GM06990 (cell line): ENCODE results near the gene APOL1.
"Not testable (repeated sequence)": the region's sequence is repeated elsewhere in the genome, so short reads cannot be mapped to it uniquely, and the experiment has no call there.

Experiments
- DNase-seq: peaks from one replicate; pipeline ENCODE4 v3.0.0-alpha.2; 2011; ENCODE audit not compliant: insufficient read length; ENCODE audit errors: extremely low read depth
- H3K27me3 ChIP-seq: replicated peaks from 2 replicates; pipeline ENCODE4 v1.6.0; 2011; ENCODE audit warnings: low read length; ENCODE audit not compliant: control insufficient read depth, insufficient read depth
- H3K36me3 ChIP-seq: 2 replicates; pipeline ENCODE4 v1.5.1; 2011; ENCODE audit warnings: low read length; ENCODE audit not compliant: control insufficient read depth, insufficient read depth
- H3K4me3 ChIP-seq: replicated peaks from 2 replicates; pipeline ENCODE4 v1.5.1; 2011; ENCODE audit warnings: low read depth, mild to moderate bottlenecking, control low read depth, low read length
- TF ChIP-seq, protein P1 (sequence below): IDR thresholded peaks from 2 replicates; pipeline ENCODE4 v1.5.1; 2011; ENCODE audit warnings: low read length, control low read depth, mild to moderate bottlenecking, inconsistent platforms; ENCODE audit not compliant: insufficient read depth, poor library complexity, severe bottlenecking

Gene APOL1

GRCh38 chr22:36286096-36286957, 33.4 kb downstream of the APOL1 start:
- no peak overlapping the region for H3K4me3 ChIP-seq
- H3K27me3 ChIP-seq: no peaks in the 10 kb centered on the region
- TF ChIP-seq, protein P1, sequence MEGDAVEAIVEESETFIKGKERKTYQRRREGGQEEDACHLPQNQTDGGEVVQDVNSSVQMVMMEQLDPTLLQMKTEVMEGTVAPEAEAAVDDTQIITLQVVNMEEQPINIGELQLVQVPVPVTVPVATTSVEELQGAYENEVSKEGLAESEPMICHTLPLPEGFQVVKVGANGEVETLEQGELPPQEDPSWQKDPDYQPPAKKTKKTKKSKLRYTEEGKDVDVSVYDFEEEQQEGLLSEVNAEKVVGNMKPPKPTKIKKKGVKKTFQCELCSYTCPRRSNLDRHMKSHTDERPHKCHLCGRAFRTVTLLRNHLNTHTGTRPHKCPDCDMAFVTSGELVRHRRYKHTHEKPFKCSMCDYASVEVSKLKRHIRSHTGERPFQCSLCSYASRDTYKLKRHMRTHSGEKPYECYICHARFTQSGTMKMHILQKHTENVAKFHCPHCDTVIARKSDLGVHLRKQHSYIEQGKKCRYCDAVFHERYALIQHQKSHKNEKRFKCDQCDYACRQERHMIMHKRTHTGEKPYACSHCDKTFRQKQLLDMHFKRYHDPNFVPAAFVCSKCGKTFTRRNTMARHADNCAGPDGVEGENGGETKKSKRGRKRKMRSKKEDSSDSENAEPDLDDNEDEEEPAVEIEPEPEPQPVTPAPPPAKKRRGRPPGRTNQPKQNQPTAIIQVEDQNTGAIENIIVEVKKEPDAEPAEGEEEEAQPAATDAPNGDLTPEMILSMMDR: peak; percentile 93
- peak; percentile 75 for DNase-seq
- H3K36me3 ChIP-seq: peaks cover 59% of the 10 kb centered on the region

DNA sequence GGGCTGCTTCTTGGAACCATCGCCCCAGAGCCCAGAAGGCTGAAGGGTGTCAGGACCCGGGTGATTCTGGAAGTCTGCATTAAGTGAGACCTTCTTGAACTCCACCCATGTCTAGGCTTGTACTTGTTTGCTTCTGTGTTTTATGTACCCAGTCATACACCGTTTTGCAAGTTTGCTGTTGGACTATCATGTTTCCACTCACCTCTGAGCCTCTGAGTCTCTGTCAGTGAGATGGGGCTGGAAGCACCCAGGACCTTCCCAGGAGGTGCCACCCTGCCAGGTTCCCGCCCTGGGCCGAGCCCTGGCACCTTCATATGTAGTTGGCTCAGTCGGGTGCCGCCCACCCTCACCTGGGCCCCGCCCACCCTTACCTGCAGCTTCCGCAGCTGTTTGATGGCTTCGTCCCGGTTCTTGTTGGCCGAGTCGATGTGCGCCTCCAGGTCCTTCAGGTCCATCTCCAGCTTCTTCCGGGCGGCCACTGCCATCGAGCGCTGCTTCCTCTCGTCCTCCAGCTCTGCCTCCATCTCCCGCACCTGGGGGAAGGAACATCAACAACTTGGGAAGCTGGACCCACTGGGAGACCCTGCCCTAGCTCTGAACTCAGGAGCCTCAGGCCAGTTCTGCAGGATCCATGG, 35.1 kb downstream of the APOL1 start:
- H3K36me3 ChIP-seq: peaks cover 66% of the 10 kb centered on the region
- no peak overlapping the region for H3K4me3 ChIP-seq
- no peak for DNase-seq

DNA sequence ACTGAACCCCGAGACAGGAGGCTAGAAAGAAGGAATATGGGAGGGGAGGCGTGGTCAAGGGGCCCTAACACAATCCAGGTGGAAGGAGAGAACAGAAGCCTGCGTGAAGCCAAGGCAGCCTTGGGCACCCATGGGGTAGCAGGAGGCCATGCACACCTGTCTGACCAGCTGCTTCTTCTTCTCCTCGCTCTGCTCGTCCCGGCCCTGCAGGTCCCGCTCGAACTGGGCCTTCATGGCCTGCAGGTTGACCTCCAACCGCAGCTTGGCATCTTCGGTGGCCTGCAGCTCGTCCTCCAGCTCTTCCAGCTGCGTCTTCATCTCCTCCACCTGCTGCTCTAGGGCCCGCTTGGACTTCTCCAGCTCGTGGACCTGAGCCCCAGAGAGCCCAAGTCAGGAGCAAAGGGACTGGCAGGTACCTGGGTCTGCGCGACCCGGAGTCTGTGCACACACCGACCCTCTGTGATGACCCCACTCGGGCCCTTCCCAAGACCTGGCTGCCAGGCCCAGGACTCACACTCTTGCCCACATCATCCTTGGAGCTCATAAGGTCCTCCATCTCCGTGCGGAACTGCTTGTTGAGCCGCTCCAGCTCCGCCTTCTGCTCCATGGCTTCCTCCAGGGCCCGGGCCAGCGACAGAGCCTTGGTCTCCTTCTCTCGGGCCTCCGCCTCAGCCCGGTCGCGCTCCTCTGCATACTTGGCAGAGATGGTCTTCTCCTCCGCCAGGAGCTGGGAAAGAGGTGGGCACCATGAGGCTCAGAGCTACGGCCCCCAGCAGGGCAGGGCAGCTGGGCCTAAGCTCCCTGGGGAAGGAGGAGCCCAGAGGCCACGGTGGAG, 35.9 kb downstream of the APOL1 start:
- H3K4me3 ChIP-seq: no peak overlapping the region
- no peaks in the 10 kb centered on the region for H3K27me3 ChIP-seq
- no peak for DNase-seq
- TF ChIP-seq, protein P1: no peak
- H3K36me3 ChIP-seq: peaks cover 71% of the 10 kb centered on the region

More for the DNA sequence above, 35.1 kb downstream of the APOL1 start:
- TF ChIP-seq, protein P1: no peak
- no peaks in the 10 kb centered on the region for H3K27me3 ChIP-seq

GRCh38 chr22:36289406-36289870, 36.5 kb downstream of the APOL1 start:
- H3K36me3 ChIP-seq: peaks cover 72% of the 10 kb centered on the region
- TF ChIP-seq, protein P1: no peak
- no peak overlapping the region for H3K4me3 ChIP-seq
- H3K27me3 ChIP-seq: no peaks in the 10 kb centered on the region
- no peak for DNase-seq

- not testable (repeated sequence) for DNase-seq, H3K27me3 ChIP-seq, H3K4me3 ChIP-seq
- peaks cover 71% of the 10 kb centered on the region for H3K36me3 ChIP-seq
Observed at GRCh38 chr22:36289948-36290371, 37.0 kb downstream of the APOL1 start.

- not testable (repeated sequence) for DNase-seq, H3K4me3 ChIP-seq, H3K27me3 ChIP-seq
- peaks cover 71% of the 10 kb centered on the region for H3K36me3 ChIP-seq
Observed at GRCh38 chr22:36290391-36291075, 37.6 kb downstream of the APOL1 start.
